NB4 (cell line): ENCODE data around the gene TMEM63A.

Experiments used
- DNase-seq: peaks from one replicate; pipeline ENCODE4 v3.0.0; 2010; ENCODE audit warnings: low read depth
- H3K4me3 ChIP-seq: one replicate; pipeline ENCODE4 v1.5.1; 2011; ENCODE audit warnings: mild to moderate bottlenecking, low read depth, low read length, moderate library complexity
- MYC ChIP-seq: IDR thresholded peaks from 2 replicates; pipeline ENCODE4 v1.6.1; 2011; ENCODE audit warnings: low read depth, low read length
- POLR2A ChIP-seq: IDR thresholded peaks from 2 replicates; pipeline ENCODE4 v1.6.1; 2011; ENCODE audit warnings: mild to moderate bottlenecking; ENCODE audit not compliant: insufficient read length; ENCODE audit errors: extremely low read depth
- TF ChIP-seq, protein P1 (sequence below): IDR thresholded peaks from 2 replicates; pipeline ENCODE4 v1.6.1; 2011; ENCODE audit warnings: low read depth, low read length
- TF ChIP-seq, protein P2 (sequence below): IDR thresholded peaks from one replicate; pipeline ENCODE4 v1.5.1; 2012; ENCODE audit warnings: low read depth, low read length

TMEM63A gene

DNA sequence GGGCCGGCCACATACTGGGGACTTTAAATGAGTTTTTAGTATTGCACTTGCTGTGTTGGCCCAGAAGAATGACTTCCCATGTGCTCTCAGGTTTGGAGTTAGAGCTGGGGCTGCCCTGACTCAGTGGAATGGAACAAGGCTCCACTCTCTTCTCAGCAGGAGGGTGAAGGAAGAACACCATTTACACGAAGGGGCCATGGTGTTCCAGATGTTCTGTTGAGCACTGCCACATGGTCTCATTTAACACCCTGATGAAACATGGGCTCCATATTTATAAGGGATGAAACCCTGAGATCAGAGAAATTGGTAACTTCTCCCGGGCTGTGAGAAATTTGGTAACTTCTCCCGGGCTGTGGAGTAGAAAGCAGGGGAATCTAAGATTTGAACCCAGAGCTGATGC, 36.1 kb upstream of the TMEM63A start:
- no peak for TF ChIP-seq MYC
- TF ChIP-seq, protein P1, sequence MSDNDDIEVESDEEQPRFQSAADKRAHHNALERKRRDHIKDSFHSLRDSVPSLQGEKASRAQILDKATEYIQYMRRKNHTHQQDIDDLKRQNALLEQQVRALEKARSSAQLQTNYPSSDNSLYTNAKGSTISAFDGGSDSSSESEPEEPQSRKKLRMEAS = no peak
- TF ChIP-seq, protein P2, sequence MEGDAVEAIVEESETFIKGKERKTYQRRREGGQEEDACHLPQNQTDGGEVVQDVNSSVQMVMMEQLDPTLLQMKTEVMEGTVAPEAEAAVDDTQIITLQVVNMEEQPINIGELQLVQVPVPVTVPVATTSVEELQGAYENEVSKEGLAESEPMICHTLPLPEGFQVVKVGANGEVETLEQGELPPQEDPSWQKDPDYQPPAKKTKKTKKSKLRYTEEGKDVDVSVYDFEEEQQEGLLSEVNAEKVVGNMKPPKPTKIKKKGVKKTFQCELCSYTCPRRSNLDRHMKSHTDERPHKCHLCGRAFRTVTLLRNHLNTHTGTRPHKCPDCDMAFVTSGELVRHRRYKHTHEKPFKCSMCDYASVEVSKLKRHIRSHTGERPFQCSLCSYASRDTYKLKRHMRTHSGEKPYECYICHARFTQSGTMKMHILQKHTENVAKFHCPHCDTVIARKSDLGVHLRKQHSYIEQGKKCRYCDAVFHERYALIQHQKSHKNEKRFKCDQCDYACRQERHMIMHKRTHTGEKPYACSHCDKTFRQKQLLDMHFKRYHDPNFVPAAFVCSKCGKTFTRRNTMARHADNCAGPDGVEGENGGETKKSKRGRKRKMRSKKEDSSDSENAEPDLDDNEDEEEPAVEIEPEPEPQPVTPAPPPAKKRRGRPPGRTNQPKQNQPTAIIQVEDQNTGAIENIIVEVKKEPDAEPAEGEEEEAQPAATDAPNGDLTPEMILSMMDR = no peak
- TF ChIP-seq POLR2A = no peak
- no peak overlapping the region for H3K4me3 ChIP-seq
- no peak for DNase-seq

DNA sequence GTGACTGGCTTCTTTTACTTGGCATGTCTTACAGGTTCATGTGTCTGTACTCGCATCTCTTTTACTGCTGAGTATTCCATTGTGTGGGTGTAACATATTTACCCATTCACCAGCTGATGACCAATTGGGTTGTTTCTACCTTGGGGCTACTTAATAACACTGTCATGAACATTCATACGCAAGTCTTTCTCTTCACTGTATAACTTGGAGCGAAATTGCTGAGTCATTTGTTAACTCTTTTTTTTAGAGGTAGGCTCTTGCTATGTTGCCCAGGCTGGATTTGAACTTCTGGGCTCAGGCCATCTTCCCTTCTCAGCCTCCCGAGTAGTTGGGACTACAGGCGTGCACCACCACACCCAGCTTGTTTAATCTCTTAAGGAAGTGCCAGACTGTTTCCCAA, 35.4 kb upstream of the TMEM63A start:
- TF ChIP-seq, protein P2 = no peak
- TF ChIP-seq POLR2A = no peak
- TF ChIP-seq, protein P1 = no peak
- TF ChIP-seq MYC = no peak
- no peak overlapping the region for H3K4me3 ChIP-seq
- no peak for DNase-seq

DNA sequence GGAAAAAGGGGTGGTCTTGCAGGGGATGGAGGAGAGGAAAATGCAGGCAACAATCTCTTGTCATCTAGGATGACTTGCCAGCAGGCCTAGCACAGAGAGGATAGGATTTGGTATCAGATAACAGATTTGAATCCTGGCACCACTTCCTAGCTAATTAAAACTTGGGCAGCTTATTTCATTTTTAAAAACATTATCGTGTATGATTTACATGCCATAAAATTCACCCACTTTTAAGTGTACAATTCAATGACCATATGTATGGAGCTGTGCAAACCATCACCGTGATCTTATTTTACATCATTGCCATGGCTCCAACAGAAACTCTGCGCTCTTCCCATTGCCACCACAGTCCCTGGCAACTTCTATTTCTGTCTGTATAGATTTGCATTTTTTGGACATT, 34.9 kb upstream of the TMEM63A start:
- TF ChIP-seq, protein P2 = no peak
- TF ChIP-seq, protein P1 = no peak
- no peak for TF ChIP-seq POLR2A
- no peak for TF ChIP-seq MYC
- DNase-seq = no peak
- no peak overlapping the region for H3K4me3 ChIP-seq

DNA sequence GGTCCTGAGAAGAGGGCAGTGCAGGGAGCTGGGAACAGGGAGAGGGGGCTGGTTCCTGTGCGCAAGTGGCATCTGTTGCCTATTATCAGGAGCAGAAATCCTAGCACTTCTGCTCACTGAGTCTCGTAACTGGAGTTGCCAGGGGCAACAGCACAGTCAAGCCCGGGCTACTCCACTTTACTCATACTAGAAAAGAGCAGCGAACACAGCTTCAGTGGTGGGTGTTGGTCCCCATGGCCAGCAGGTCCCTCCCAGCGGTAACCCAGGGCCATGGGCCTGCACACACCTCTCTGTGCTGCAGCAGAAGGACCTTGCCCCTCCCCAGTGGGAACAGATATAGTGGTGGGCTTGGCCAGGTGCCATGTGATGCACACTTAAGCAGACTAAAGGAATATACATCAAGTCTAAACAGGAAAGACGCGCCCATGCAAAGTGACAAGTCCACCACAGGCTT, 33.4 kb upstream of the TMEM63A start:
- no peak overlapping the region for H3K4me3 ChIP-seq
- TF ChIP-seq, protein P2 = no peak
- TF ChIP-seq POLR2A (no peak), MYC (no peak)
- TF ChIP-seq, protein P1 = no peak
- no peak for DNase-seq

DNA sequence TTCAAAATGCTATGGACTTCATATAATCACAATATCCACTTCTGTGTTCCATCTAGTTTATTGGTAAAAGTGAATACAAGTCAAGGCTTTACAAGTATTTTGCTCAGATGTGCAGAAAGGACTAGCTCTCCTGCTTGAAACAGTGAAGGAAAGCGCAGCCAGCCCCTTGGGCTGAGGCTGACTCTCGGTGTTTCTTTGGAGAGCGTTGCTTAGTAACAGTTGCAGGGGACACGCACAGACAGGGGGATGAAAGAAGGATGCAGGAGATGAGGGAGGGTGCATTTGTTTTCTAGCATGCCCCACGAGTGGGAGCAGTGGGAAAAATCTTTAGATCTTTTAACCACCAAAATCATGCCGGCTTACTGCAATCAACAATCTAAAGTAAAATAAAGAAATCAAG, 32.8 kb upstream of the TMEM63A start:
- no peak for TF ChIP-seq POLR2A
- TF ChIP-seq, protein P2 = no peak
- TF ChIP-seq MYC = no peak
- TF ChIP-seq, protein P1 = no peak
- H3K4me3 ChIP-seq = no peak overlapping the region
- DNase-seq = no peak
